HUES48 (cell line): ENCODE results near the gene HOXA5.

Experiments used
- H3K27ac ChIP-seq: one replicate; pipeline ENCODE4 v1.7.0; 2013; ENCODE audit warnings: low read depth, low read length, inconsistent platforms
- H3K27me3 ChIP-seq: 2 replicates; pipeline ENCODE4 v1.6.1; 2013; ENCODE audit warnings: mild to moderate bottlenecking, low read length; ENCODE audit not compliant: control insufficient read depth, insufficient read depth
- H3K36me3 ChIP-seq: 2 replicates; pipeline ENCODE4 v1.6.1; 2013; ENCODE audit warnings: low read length; ENCODE audit not compliant: control insufficient read depth, insufficient read depth
- H3K4me1 ChIP-seq: 2 replicates; pipeline ENCODE4 v1.6.1; 2013; ENCODE audit warnings: mild to moderate bottlenecking, low read length; ENCODE audit not compliant: control insufficient read depth, insufficient read depth
- H3K4me3 ChIP-seq: 2 replicates; pipeline ENCODE4 v1.5.1; 2013; ENCODE audit warnings: mild to moderate bottlenecking, low read depth, low read length
- H3K9ac ChIP-seq: 2 replicates; pipeline ENCODE4 v1.6.1; 2013; ENCODE audit warnings: mild to moderate bottlenecking, low read depth, low read length, moderate library complexity
- H3K9me3 ChIP-seq: 2 replicates; pipeline ENCODE4 v1.6.1; 2013; ENCODE audit warnings: low read length; ENCODE audit not compliant: control insufficient read depth, insufficient read depth

HOXA5 gene

GRCh38 chr7:27148756-27149641, 5.5 kb upstream of the HOXA5 start:
- Histone ChIP-seq H3K9ac (no peak overlapping the region), H3K36me3 (no peaks in the 10 kb centered on the region), H3K4me3 (no peak overlapping the region), H3K27ac (no peak overlapping the region), H3K4me1 (peaks cover 8% of the 10 kb centered on the region; the same call in 1 of the 2 replicates), H3K9me3 (no peaks in the 10 kb centered on the region), H3K27me3 (peaks cover 100% of the 10 kb centered on the region)

GRCh38 chr7:27148031-27148755, 4.7 kb upstream of the HOXA5 start:
- H3K27me3 ChIP-seq = peaks cover 100% of the 10 kb centered on the region
- no peaks in the 10 kb centered on the region for H3K36me3 ChIP-seq
- H3K9me3 ChIP-seq = no peaks in the 10 kb centered on the region
- H3K9ac ChIP-seq = no peak overlapping the region
- peaks cover 12% of the 10 kb centered on the region; the same call in 1 of the 2 replicates for H3K4me1 ChIP-seq
- H3K4me3 ChIP-seq = no peak overlapping the region; the same call in 1 of the 2 replicates
- H3K27ac ChIP-seq = no peak overlapping the region

- Histone ChIP-seq H3K4me1 (peaks cover 12% of the 10 kb centered on the region; the same call in 1 of the 2 replicates), H3K9me3 (no peaks in the 10 kb centered on the region), H3K9ac (no peak within 1 kb of the TSS), H3K4me3 (no peak within 1 kb of the TSS; the same call in 1 of the 2 replicates), H3K27ac (no peak within 1 kb of the TSS), H3K36me3 (no peaks in the 10 kb centered on the region), H3K27me3 (peaks cover 100% of the 10 kb centered on the region)
Observed at GRCh38 chr7:27147199-27148030, 3.9 kb upstream of the HOXA5 start, which contains the start of gene HOXA6. TSS of gene HOXA6 (minus strand) at chr7:27147774. CDS start at chr7:27147749, 25 bp downstream.

GRCh38 chr7:27146491-27147198, 3.2 kb upstream of the HOXA5 start:
- Histone ChIP-seq H3K36me3 (no peaks in the 10 kb centered on the region), H3K27me3 (peaks cover 100% of the 10 kb centered on the region), H3K9me3 (no peaks in the 10 kb centered on the region), H3K4me1 (peaks cover 9% of the 10 kb centered on the region; the same call in 1 of the 2 replicates), H3K4me3 (no peak overlapping the region), H3K9ac (no peak overlapping the region), H3K27ac (no peak overlapping the region)

GRCh38 chr7:27145914-27146412, 2.5 kb upstream of the HOXA5 start:
- no peaks in the 10 kb centered on the region for H3K36me3 ChIP-seq
- H3K9ac ChIP-seq = no peak overlapping the region
- no peak overlapping the region for H3K4me3 ChIP-seq
- H3K4me1 ChIP-seq = peaks cover 9% of the 10 kb centered on the region; the same call in 1 of the 2 replicates
- H3K9me3 ChIP-seq = no peaks in the 10 kb centered on the region
- H3K27me3 ChIP-seq = peaks cover 100% of the 10 kb centered on the region
- no peak overlapping the region for H3K27ac ChIP-seq

- Histone ChIP-seq H3K9me3 (no peaks in the 10 kb centered on the region), H3K27me3 (peaks cover 100% of the 10 kb centered on the region), H3K36me3 (no peaks in the 10 kb centered on the region), H3K27ac (no peak overlapping the region), H3K4me1 (peaks cover 5% of the 10 kb centered on the region; the same call in 1 of the 2 replicates), H3K9ac (no peak overlapping the region), H3K4me3 (no peak overlapping the region)
Observed at GRCh38 chr7:27145165-27145913, 1.9 kb upstream of the HOXA5 start.

GRCh38 chr7:27144781-27145164, 1.3 kb upstream of the HOXA5 start:
- H3K9ac ChIP-seq = no peak overlapping the region
- no peaks in the 10 kb centered on the region for H3K9me3 ChIP-seq
- no peak overlapping the region for H3K4me3 ChIP-seq
- H3K27ac ChIP-seq = no peak overlapping the region
- H3K36me3 ChIP-seq = no peaks in the 10 kb centered on the region
- peaks cover 4% of the 10 kb centered on the region; the same call in 1 of the 2 replicates for H3K4me1 ChIP-seq
- peaks cover 100% of the 10 kb centered on the region for H3K27me3 ChIP-seq

GRCh38 chr7:27143950-27144780, 684 bp upstream of the HOXA5 start:
- no peaks in the 10 kb centered on the region for H3K9me3 ChIP-seq
- no peak overlapping the region for H3K9ac ChIP-seq
- H3K36me3 ChIP-seq = no peaks in the 10 kb centered on the region
- no peak overlapping the region for H3K27ac ChIP-seq
- H3K27me3 ChIP-seq = peaks cover 100% of the 10 kb centered on the region
- no peak overlapping the region for H3K4me3 ChIP-seq
- peaks cover 4% of the 10 kb centered on the region; the same call in 1 of the 2 replicates for H3K4me1 ChIP-seq

- no peaks in the 10 kb centered on the region for H3K9me3 ChIP-seq
- no peaks in the 10 kb centered on the region for H3K36me3 ChIP-seq
- H3K4me3 ChIP-seq = peak overlapping the region; percentile 60; the same call in 1 of the 2 replicates
- H3K27me3 ChIP-seq = peaks cover 100% of the 10 kb centered on the region
- H3K27ac ChIP-seq = no peak overlapping the region
- H3K9ac ChIP-seq = no peak overlapping the region
- H3K4me1 ChIP-seq = peaks cover 4% of the 10 kb centered on the region; the same call in 1 of the 2 replicates
Observed at GRCh38 chr7:27142580-27143022, 880 bp downstream of the HOXA5 start.
